Spleen (tissue), 11 donors: ENCODE data around the gene ARID5B. TPM values are rescaled to one million over a fixed set of nuclear protein-coding genes. Genes with fewer than 3 reads are reported as not detected.
A peak's percentile ranks its signal among the peaks of the same experiment; 100 is the strongest.

Experiments used
- DNase-seq: peaks from one replicate; pipeline ENCODE4 v3.0.0-alpha.2; 2020
- H3K27ac ChIP-seq, 8 donors: fragments of 200-600 bp; sonication (generic) in 7 of 8; 1 replicate in 4 of 8; 2 replicates in 4 of 8; pipeline versions ENCODE4 v1.5.0 to v1.8.0; 2016 to 2021; ENCODE audit warnings: inconsistent platforms in 4 of 8, mild to moderate bottlenecking in 4 of 8, moderate library complexity in 1 of 8
- H3K27me3 ChIP-seq, 7 donors: fragments of 200-600 bp; sonication (generic) in 6 of 7; replicated peaks in 1 of 7; 1 replicate in 4 of 7; 2 replicates in 3 of 7; pipeline versions ENCODE4 v1.5.0 to v1.8.0; 2016 to 2021; ENCODE audit warnings: inconsistent platforms in 3 of 7, mild to moderate bottlenecking in 1 of 7
- H3K36me3 ChIP-seq, 6 donors: fragments of 200-600 bp; sonication (generic) in 5 of 6; 1 replicate in 4 of 6; 2 replicates in 2 of 6; pipeline versions ENCODE4 v1.5.0 to v1.8.0; 2016 to 2021; ENCODE audit warnings: inconsistent platforms in 2 of 6
- H3K4me1 ChIP-seq, 6 donors: fragments of 200-600 bp; sonication (generic) in 5 of 6; 1 replicate in 3 of 6; 2 replicates in 3 of 6; pipeline versions ENCODE4 v1.5.0 to v1.8.0; 2016 to 2021; ENCODE audit warnings: inconsistent platforms in 3 of 6
- H3K4me3 ChIP-seq, 8 donors: fragments of 200-600 bp; sonication (generic) in 7 of 8; 1 replicate in 4 of 8; 2 replicates in 4 of 8; pipeline versions ENCODE4 v1.5.0 to v1.8.0; 2016 to 2021; ENCODE audit warnings: inconsistent platforms in 4 of 8, mild to moderate bottlenecking in 4 of 8, moderate library complexity in 2 of 8
- H3K9me3 ChIP-seq, 8 donors: fragments of 200-600 bp; sonication (generic) in 7 of 8; 1 replicate in 4 of 8; 2 replicates in 4 of 8; pipeline versions ENCODE4 v1.5.0 to v1.8.0; 2016 to 2021; ENCODE audit warnings: inconsistent platforms in 4 of 8
- POLR2A ChIP-seq, 3 donors: fragments of 450-650 bp; IDR thresholded peaks; one replicate each; pipeline ENCODE4 v1.5.1; 2017; ENCODE audit warnings: antibody characterized with exemption in 3 of 3, mild to moderate bottlenecking in 1 of 3
- POLR2AphosphoS5 ChIP-seq, 3 donors: sonication (generic); formaldehyde crosslinking; IDR thresholded peaks; one replicate each; pipeline ENCODE4 v1.5.1; 2017; ENCODE audit warnings: antibody characterized with exemption in 3 of 3
- WGBS, 5 donors: extraction: QIAGEN DNeasy Blood & Tissue Kit in 3 of 5; methylation state at CpG; one replicate each; pipeline versions ENCODE4 v1.1.5 to v1.1.7; 2013 to 2018; 5-methylcytosine and 5-hydroxymethylcytosine counted together
- intact Hi-C: fragments of 100-400 bp; cut with DNase I; formaldehyde crosslinking; loops from one replicate; pipeline ENCODE4 v1.15.0; 2023; ENCODE audit warnings: low total_unique reads
- polyA plus RNA-seq, 3 donors: library from polyadenylated mRNA; stranded (reverse); fragments of 200-250 nt; gene quantifications; one replicate each; pipeline ENCODE4 v1.2.1, GENCODE V29; 2013
- total RNA-seq, 7 donors: library from RNA; depleted of rRNA in 3 of 7; stranded (reverse); fragments of >200 nt in 3 of 7; fragmentation: NEBNext Ultra II Directional in 4 of 7; extraction: Animal tissue kit (Norgen Biotek cat#: 25700) in 4 of 7; gene quantifications; one replicate each; pipeline versions ENCODE4 v1.1.0 to v1.2.1, GENCODE V29; 2016 to 2021
- TF ChIP-seq, protein P1 (sequence below), 11 experiments: fragments of 200-600 bp in 7 of 11; fragments of 450-650 bp in 4 of 11; sonication (generic) in 4 of 11; IDR thresholded peaks in 8 of 11; conservative IDR thresholded peaks in 3 of 11; 1 replicate in 7 of 11; 2 replicates in 4 of 11; pipeline versions ENCODE4 v1.4.0 to v1.8.0; 2016 to 2021; ENCODE audit warnings: antibody characterized with exemption in 11 of 11, inconsistent platforms in 4 of 11, mild to moderate bottlenecking in 1 of 11
- donor health status: healthy with polysubstance abuse.
- donor health status: DM: no; HTN: no; CAD: no; lungs with moderate emphysema.
- donor health status: DM: no; HTN: no; CAD: no.
- donor health status: Bipolar disorder and iron deficiency.
- donor health status: healthy.
- donor health status: DM: no; HTN: no; CAD: no.
- donor health status: DM: yes; HTN: yes; CAD: no.

The ARID5B gene
- total and polyA plus RNA-seq, 10 donors: 5.6 to 70.7 (median 46.2) TPM

- peak; percentile 91 for DNase-seq
- Histone ChIP-seq H3K4me3 (peak overlapping the region in 7 of 8 donors; percentile 3 to 64 (median 26)), H3K27ac (peak overlapping the region in 6 of 8 donors; percentile 67 to 98 (median 98)), H3K27me3 (no peaks in the 10 kb centered on the region), H3K36me3 (no peaks in the 10 kb centered on the region), H3K4me1 (peaks cover 18 to 46% (median 31%) of the 10 kb centered on the region in 6 donors), H3K9me3 (no peaks in the 10 kb centered on the region)
- 28 to 37% (median 31%) methylated on average over 30 to 32 of the region's 32 CpGs for WGBS, 5 donors
- TF ChIP-seq POLR2A (IDR thresholded peaks at IDR 0.05): peak in 1 of 3 donors; percentile 9
- TF ChIP-seq POLR2AphosphoS5 (IDR thresholded peaks at IDR 0.05): peak; percentile 69 to 84 (median 82)
- TF ChIP-seq, protein P1, sequence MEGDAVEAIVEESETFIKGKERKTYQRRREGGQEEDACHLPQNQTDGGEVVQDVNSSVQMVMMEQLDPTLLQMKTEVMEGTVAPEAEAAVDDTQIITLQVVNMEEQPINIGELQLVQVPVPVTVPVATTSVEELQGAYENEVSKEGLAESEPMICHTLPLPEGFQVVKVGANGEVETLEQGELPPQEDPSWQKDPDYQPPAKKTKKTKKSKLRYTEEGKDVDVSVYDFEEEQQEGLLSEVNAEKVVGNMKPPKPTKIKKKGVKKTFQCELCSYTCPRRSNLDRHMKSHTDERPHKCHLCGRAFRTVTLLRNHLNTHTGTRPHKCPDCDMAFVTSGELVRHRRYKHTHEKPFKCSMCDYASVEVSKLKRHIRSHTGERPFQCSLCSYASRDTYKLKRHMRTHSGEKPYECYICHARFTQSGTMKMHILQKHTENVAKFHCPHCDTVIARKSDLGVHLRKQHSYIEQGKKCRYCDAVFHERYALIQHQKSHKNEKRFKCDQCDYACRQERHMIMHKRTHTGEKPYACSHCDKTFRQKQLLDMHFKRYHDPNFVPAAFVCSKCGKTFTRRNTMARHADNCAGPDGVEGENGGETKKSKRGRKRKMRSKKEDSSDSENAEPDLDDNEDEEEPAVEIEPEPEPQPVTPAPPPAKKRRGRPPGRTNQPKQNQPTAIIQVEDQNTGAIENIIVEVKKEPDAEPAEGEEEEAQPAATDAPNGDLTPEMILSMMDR (IDR thresholded peaks at IDR 0.05 in 8 of 11, conservative IDR thresholded peaks at IDR 0.05 in 3 of 11): peak; percentile 35 to 87 (median 76)
- intact Hi-C loops: loop anchor here (10.0 kb wide), 1 partner anchor 348 kb away; no protein-coding TSS in a partner anchor
Measured at GRCh38 chr10:61896854-61897661, 4.4 kb upstream of the ARID5B start.

GRCh38 chr10:61897671-61898434 lies 3.6 kb upstream of the ARID5B start:
- peak overlapping the region in 6 of 8 donors; percentile 3 to 64 (median 29) for H3K4me3 ChIP-seq
- no peaks in the 10 kb centered on the region for H3K27me3 ChIP-seq
- intact Hi-C loops: loop anchor here (10.0 kb wide), 1 partner anchor 347 kb away; no protein-coding TSS in a partner anchor
- no peaks in the 10 kb centered on the region for H3K36me3 ChIP-seq
- DNase-seq: no peak
- H3K4me1 ChIP-seq: peaks cover 18 to 46% (median 31%) of the 10 kb centered on the region in 6 donors
- H3K27ac ChIP-seq: peak overlapping the region in 6 of 8 donors; percentile 67 to 98 (median 98)
- 41 to 54% (median 49%) methylated on average over 10 of the region's 10 CpGs for WGBS, 5 donors
- TF ChIP-seq, protein P1 (IDR thresholded peaks at IDR 0.05 in 8 of 11, conservative IDR thresholded peaks at IDR 0.05 in 3 of 11): peak in 10 of 11 experiments; percentile 19 to 58 (median 42)
- no peak for TF ChIP-seq POLR2AphosphoS5 (IDR thresholded peaks at IDR 0.05)
- no peaks in the 10 kb centered on the region for H3K9me3 ChIP-seq

DNA sequence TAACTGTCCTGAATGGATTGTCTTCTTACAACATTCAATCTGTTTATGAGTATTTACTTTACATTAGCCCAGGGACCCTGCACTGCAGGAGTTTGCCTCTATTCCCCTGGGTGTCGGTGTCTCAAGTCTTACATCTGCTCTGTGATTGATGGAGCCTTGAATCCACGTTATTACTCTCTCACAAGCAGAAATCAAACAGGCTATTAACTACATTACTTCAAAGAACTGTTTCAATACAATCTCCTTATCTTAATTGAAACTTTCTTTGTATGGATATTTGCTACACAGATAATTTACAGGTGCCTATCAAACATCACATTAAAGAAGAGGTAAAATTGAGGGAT lies 3.1 kb upstream of the ARID5B start:
- no peak overlapping the region for H3K4me3 ChIP-seq
- H3K36me3 ChIP-seq: no peaks in the 10 kb centered on the region
- H3K9me3 ChIP-seq: no peaks in the 10 kb centered on the region
- H3K27ac ChIP-seq: peak overlapping the region in 6 of 8 donors; percentile 5 to 98 (median 98)
- no peak for TF ChIP-seq POLR2A (IDR thresholded peaks at IDR 0.05)
- no peak for TF ChIP-seq POLR2AphosphoS5 (IDR thresholded peaks at IDR 0.05)
- TF ChIP-seq, protein P1 (IDR thresholded peaks at IDR 0.05 in 8 of 11, conservative IDR thresholded peaks at IDR 0.05 in 3 of 11): no peak
- no peaks in the 10 kb centered on the region for H3K27me3 ChIP-seq
- no peak for DNase-seq
- intact Hi-C loops: loop anchor here (10.0 kb wide), 1 partner anchor 346 kb away; no protein-coding TSS in a partner anchor
- WGBS, 5 donors: 39 to 71% (median 54%) methylated on average over 2 of the region's 2 CpGs
- H3K4me1 ChIP-seq: peaks cover 18 to 46% (median 31%) of the 10 kb centered on the region in 6 donors
